ENCODE data around the gene RPL29.

The RPL29 gene

GRCh38 chr3:51944451-51945021, 51.2 kb downstream of the RPL29 start:
- DNase-seq: no peak
